ENCODE measurements around the gene PLPPR2.
"Not testable (repeated sequence)": the region's sequence is repeated elsewhere in the genome, so short reads cannot be mapped to it uniquely, and the experiment has no call there.

The PLPPR2 gene

GRCh38 chr19:11355160-11356073 lies at the start of gene PLPPR2:
Gene PLPPR2, plus strand, starts transcription at chr19:11355432. Its CDS starts 2,242 bp downstream, at chr19:11357674.
- peak; percentile 71 to 74 for DNase-seq (ENCODE audit: low spot score in 2 of 2)
- peak; percentile 77 for ATAC-seq (replicated peaks; ENCODE audit: extremely low read depth, poor library complexity, severe bottlenecking)
- peak within 1 kb of the TSS; percentile 74 for H3K4me3 Mint-ChIP-seq
- H3K27ac Mint-ChIP-seq (ENCODE audit: low read depth) = peak within 1 kb of the TSS; percentile 80
- no peaks in the 10 kb centered on the region for H3K9me3 Mint-ChIP-seq
- H3K36me3 Mint-ChIP-seq (ENCODE audit: insufficient read depth) = no peaks in the 10 kb centered on the region
- H3K4me1 Mint-ChIP-seq = peaks cover 20% of the 10 kb centered on the region
- H3K27me3 Mint-ChIP-seq = peaks cover 26% of the 10 kb centered on the region

GRCh38 chr19:11306337-11306736 lies 48.9 kb upstream of the PLPPR2 start:
- Mint-ChIP-seq H3K36me3 (ENCODE audit: insufficient read depth) (no peaks in the 10 kb centered on the region), H3K27ac (ENCODE audit: low read depth) (no peak overlapping the region), H3K4me3 (no peak overlapping the region), H3K9me3 (no peaks in the 10 kb centered on the region), H3K4me1 (no peaks in the 10 kb centered on the region), H3K27me3 (peaks cover 26% of the 10 kb centered on the region)
- ATAC-seq (replicated peaks; ENCODE audit: extremely low read depth, poor library complexity, severe bottlenecking) (no peak), DNase-seq (ENCODE audit: low spot score in 2 of 2) (no peak)

- H3K36me3 Mint-ChIP-seq (ENCODE audit: insufficient read depth); ATAC-seq (replicated peaks; ENCODE audit: extremely low read depth, poor library complexity, severe bottlenecking); H3K4me3 Mint-ChIP-seq; H3K9me3 Mint-ChIP-seq; H3K27me3 Mint-ChIP-seq; DNase-seq (ENCODE audit: low spot score in 2 of 2): not testable (repeated sequence)
- Mint-ChIP-seq H3K27ac (ENCODE audit: low read depth) (peak overlapping the region; percentile 44), H3K4me1 (peaks cover 11% of the 10 kb centered on the region)
Measured at GRCh38 chr19:11320278-11320995, 34.8 kb upstream of the PLPPR2 start.

GRCh38 chr19:11321191-11322126 lies 33.8 kb upstream of the PLPPR2 start:
- no peaks in the 10 kb centered on the region for H3K36me3 Mint-ChIP-seq (ENCODE audit: insufficient read depth)
- ATAC-seq (replicated peaks; ENCODE audit: extremely low read depth, poor library complexity, severe bottlenecking) (no peak), DNase-seq (ENCODE audit: low spot score in 2 of 2) (no peak)
- H3K27ac Mint-ChIP-seq (ENCODE audit: low read depth) = no peak overlapping the region
- H3K9me3 Mint-ChIP-seq = no peaks in the 10 kb centered on the region
- H3K4me1 Mint-ChIP-seq = peaks cover 11% of the 10 kb centered on the region
- H3K4me3 Mint-ChIP-seq = no peak overlapping the region
- H3K27me3 Mint-ChIP-seq = no peaks in the 10 kb centered on the region

GRCh38 chr19:11322269-11323024 lies 32.8 kb upstream of the PLPPR2 start:
- ATAC-seq (replicated peaks; ENCODE audit: extremely low read depth, poor library complexity, severe bottlenecking) = no peak
- peaks cover 11% of the 10 kb centered on the region for H3K4me1 Mint-ChIP-seq
- H3K27me3 Mint-ChIP-seq = no peaks in the 10 kb centered on the region
- DNase-seq (ENCODE audit: low spot score in 2 of 2) = no peak
- H3K9me3 Mint-ChIP-seq = no peaks in the 10 kb centered on the region
- no peaks in the 10 kb centered on the region for H3K36me3 Mint-ChIP-seq (ENCODE audit: insufficient read depth)
- H3K27ac Mint-ChIP-seq (ENCODE audit: low read depth) = no peak overlapping the region
- H3K4me3 Mint-ChIP-seq = no peak overlapping the region

- Mint-ChIP-seq H3K27ac (ENCODE audit: low read depth) (no peak overlapping the region), H3K4me3 (no peak overlapping the region), H3K36me3 (ENCODE audit: insufficient read depth) (no peaks in the 10 kb centered on the region), H3K27me3 (no peaks in the 10 kb centered on the region), H3K9me3 (no peaks in the 10 kb centered on the region), H3K4me1 (peaks cover 11% of the 10 kb centered on the region)
- ATAC-seq (replicated peaks; ENCODE audit: extremely low read depth, poor library complexity, severe bottlenecking) = no peak
- DNase-seq (ENCODE audit: low spot score in 2 of 2) = no peak
Measured at GRCh38 chr19:11323601-11324078, 31.6 kb upstream of the PLPPR2 start.

- Mint-ChIP-seq H3K4me3 (no peak overlapping the region), H3K9me3 (no peaks in the 10 kb centered on the region), H3K36me3 (ENCODE audit: insufficient read depth) (no peaks in the 10 kb centered on the region), H3K27ac (ENCODE audit: low read depth) (no peak overlapping the region), H3K27me3 (no peaks in the 10 kb centered on the region), H3K4me1 (peaks cover 11% of the 10 kb centered on the region)
- peak; percentile 40 for ATAC-seq (replicated peaks; ENCODE audit: extremely low read depth, poor library complexity, severe bottlenecking)
- no peak for DNase-seq (ENCODE audit: low spot score in 2 of 2)
Measured at GRCh38 chr19:11324079-11324661, 31.1 kb upstream of the PLPPR2 start.

GRCh38 chr19:11324748-11325389 lies 30.4 kb upstream of the PLPPR2 start:
- H3K27ac Mint-ChIP-seq (ENCODE audit: low read depth) = no peak overlapping the region
- no peak for DNase-seq (ENCODE audit: low spot score in 2 of 2)

GRCh38 chr19:11325544-11325943 lies 29.7 kb upstream of the PLPPR2 start:
- Mint-ChIP-seq H3K4me1 (peaks cover 11% of the 10 kb centered on the region), H3K27me3 (no peaks in the 10 kb centered on the region), H3K36me3 (ENCODE audit: insufficient read depth) (no peaks in the 10 kb centered on the region), H3K9me3 (no peaks in the 10 kb centered on the region), H3K4me3 (no peak overlapping the region), H3K27ac (ENCODE audit: low read depth) (no peak overlapping the region)
- DNase-seq (ENCODE audit: low spot score in 2 of 2) (no peak), ATAC-seq (replicated peaks; ENCODE audit: extremely low read depth, poor library complexity, severe bottlenecking) (no peak)

More at GRCh38 chr19:11324748-11325389, 30.4 kb upstream of the PLPPR2 start:
- Mint-ChIP-seq H3K27me3 (no peaks in the 10 kb centered on the region), H3K36me3 (ENCODE audit: insufficient read depth) (no peaks in the 10 kb centered on the region), H3K4me1 (peaks cover 11% of the 10 kb centered on the region), H3K9me3 (no peaks in the 10 kb centered on the region), H3K4me3 (no peak overlapping the region)
- ATAC-seq (replicated peaks; ENCODE audit: extremely low read depth, poor library complexity, severe bottlenecking) = no peak

- Mint-ChIP-seq H3K4me3 (no peak overlapping the region), H3K4me1 (no peaks in the 10 kb centered on the region), H3K9me3 (no peaks in the 10 kb centered on the region), H3K27ac (ENCODE audit: low read depth) (no peak overlapping the region), H3K27me3 (no peaks in the 10 kb centered on the region), H3K36me3 (ENCODE audit: insufficient read depth) (peaks cover 7% of the 10 kb centered on the region)
- DNase-seq (ENCODE audit: low spot score in 2 of 2) (no peak), ATAC-seq (replicated peaks; ENCODE audit: extremely low read depth, poor library complexity, severe bottlenecking) (no peak)
Measured at GRCh38 chr19:11330127-11330526, 25.1 kb upstream of the PLPPR2 start.

- no peak for ATAC-seq (replicated peaks; ENCODE audit: extremely low read depth, poor library complexity, severe bottlenecking)
- H3K27ac Mint-ChIP-seq (ENCODE audit: low read depth) = no peak overlapping the region
- H3K27me3 Mint-ChIP-seq = no peaks in the 10 kb centered on the region
- DNase-seq (ENCODE audit: low spot score in 2 of 2) = no peak
- peaks cover 13% of the 10 kb centered on the region for H3K36me3 Mint-ChIP-seq (ENCODE audit: insufficient read depth)
- H3K4me3 Mint-ChIP-seq = no peak overlapping the region
- H3K9me3 Mint-ChIP-seq = no peaks in the 10 kb centered on the region
- no peaks in the 10 kb centered on the region for H3K4me1 Mint-ChIP-seq
Measured at GRCh38 chr19:11331502-11331901, 23.7 kb upstream of the PLPPR2 start.

Data from central memory CD8-positive, alpha-beta T cell (primary cell).